GM04503 (cell line): ENCODE results near the gene AP1M1.

Experiments used
- DNase-seq: peaks from one replicate; pipeline ENCODE4 v3.0.0-alpha.2; 2012; ENCODE audit warnings: low read depth

The AP1M1 gene

DNA sequence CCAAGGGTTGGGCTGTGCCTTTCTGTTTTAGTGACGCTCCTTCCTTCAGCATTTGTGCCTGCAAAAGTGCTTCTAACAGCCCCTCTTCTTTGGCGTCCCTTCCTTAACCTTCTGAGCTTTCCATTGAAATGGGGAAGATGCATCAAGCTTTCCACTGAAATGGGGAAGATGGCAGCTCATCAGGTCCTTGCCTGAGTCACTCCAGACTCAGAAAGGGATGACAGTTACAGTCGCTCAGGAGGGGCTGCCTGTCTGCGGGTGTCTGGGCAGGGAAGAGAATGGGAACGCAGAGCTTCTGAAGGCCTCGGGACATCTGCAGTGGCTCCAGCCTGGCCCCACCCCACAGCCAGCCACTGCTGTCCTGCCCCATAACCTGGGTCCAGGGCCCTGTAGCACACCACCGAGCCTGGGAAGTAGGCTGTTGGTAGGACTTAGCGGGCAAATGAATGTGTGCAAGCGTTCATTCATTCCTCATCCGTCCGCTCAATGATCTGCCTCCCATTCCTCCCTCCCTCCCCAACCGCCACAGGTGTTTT, 9.8 kb downstream of the AP1M1 start:
- DNase-seq = no peak

DNA sequence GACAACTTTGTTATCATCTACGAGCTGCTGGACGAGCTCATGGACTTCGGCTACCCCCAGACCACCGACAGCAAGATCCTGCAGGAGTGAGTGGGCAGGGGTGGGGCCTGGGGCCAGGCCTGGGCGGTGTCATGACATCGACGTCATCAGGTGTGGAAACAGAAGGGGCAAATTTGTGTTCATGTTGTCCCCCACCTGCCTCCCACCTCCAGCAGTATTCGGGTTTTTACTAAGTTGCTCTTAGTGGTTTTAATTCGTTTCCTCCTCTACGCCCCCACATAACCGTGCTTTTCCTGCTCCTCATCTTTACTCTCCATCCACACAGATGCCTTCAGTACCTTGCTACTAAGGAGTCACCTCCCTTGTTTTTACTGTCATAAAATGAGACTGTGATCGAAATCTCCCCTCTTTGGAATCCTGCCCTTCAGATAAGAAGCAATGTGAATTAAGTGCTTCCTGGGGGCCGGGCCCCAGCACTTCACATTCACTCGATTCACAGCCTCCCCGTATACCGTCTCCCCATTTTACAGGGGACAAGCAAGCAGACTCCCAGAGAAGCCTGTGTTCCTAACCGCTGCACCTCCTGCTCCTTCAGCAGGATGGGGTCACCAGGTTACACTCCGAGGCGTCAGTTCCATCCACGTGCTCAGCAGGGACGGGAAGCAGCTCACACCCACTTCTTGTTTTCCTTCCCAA, 10.5 kb downstream of the AP1M1 start:
- no peak for DNase-seq

DNA sequence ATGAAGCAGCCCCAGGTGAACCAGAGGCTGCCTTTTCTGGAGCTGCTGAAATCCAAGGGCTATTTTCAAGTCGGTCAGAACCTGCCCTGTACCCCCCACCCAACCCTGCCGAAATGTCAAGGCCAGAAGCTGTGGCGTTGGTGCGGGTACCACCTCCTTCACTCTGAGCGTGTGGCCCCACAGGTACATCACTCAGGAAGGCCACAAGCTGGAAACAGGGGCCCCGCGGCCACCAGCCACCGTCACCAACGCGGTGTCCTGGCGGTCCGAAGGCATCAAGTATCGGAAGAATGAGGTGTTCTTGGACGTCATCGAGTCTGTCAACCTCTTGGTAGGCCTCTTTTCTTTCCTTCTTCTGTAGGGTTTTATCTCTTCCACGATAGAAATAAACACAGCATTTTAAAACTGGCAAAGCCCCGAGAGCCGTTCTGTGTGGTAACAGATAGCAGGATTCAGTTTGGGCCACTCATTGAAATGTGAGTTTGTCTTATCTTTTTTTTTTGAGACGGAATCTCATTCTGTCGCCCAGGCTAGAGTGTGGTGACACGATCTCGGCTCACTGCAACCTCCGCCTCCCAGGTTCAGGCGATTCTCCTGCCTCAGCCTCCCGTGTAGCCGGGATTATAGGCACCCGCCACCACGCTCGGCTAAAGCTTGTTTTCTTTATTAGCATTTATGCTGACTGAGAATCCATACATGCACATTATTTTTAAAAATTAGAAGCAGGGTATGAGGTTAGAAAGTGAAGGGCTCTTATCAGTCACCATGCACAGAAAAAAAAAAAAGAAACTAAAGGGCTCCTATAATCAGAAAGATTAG, 11.3 kb downstream of the AP1M1 start:
- DNase-seq = no peak

DNA sequence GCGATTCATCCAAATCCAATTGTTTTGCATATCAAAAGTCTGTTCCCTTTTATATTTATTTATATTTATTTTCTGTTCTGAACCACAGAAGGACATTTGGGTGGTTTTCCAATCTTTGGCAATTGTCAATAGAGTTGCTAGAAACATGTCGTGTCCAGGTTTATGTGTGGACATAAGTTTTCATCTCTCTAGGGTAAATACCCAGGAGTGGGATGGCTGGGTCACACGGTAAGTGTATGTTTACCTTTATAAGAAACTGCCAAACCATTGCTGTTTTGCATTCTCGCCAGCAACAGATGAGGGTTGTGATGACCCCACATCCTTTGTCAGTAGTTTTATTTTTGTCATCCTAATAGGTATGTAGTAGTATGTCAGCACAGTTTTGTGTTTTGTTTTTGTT, 12.5 kb downstream of the AP1M1 start:
- DNase-seq = no peak

DNA sequence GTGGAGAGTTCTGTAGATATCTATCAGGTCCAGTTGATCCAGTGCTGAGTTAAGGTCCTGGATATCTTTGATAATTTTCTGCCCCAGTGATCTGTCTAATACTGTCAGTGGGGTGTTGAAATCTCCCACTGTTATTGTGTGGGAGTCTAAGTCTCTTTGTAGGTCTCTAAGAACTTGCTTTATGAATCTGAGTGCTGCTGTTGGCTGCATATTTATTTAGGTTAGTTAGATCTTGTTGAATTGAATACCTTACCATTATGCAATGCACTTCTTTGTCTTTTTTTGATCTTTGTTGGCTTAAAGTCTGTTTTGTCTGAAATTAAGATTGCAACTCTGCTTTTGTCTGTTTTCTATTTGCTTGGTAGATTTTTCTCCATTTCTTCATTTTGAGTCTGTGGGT, 15.4 kb downstream of the AP1M1 start:
- DNase-seq = no peak

DNA sequence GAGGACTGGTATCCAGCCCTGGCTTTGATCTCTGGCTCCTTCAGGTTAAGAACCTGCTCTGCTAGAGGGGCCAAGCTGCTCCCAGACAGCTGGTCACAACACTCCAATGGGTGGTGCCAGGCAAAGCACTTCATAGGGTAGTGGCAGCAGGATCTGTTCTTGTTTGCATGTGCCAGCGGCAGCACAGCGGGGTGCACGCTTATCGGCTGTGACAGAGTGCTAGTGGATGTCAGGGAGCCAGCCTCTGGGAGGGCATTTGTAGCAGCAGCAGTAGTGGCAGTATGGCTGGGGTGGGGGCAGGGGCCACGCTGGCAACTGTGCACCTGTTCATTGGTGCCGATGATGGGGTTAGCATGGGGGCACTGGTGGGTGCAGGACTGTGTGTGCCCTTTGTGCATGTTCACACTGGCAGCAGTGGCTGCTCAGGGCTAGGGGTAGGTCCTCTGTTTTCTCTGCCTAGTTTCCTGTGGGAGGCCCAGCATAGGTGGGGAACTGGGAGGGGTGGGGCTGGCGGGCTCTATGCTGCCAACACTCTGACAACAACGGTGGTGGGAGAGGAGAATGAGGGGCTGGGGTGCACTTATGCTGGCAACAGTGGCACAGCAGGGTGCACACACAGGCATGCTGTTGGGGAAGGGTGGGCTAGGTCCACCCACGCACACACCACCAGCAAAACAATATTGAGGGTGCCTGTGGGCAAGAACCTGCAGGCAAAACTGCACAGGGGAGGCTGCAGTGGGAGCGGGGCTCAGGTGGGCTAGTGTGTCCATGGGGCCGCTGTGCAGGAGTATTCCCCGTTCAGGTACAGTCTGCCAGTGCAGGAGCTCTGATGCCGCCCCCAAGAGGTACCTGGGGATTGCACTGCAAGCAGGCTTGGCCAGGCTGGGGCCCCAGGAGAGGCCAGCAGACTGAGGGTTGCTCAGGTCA, 19.3 kb downstream of the AP1M1 start:
- DNase-seq = no peak

DNA sequence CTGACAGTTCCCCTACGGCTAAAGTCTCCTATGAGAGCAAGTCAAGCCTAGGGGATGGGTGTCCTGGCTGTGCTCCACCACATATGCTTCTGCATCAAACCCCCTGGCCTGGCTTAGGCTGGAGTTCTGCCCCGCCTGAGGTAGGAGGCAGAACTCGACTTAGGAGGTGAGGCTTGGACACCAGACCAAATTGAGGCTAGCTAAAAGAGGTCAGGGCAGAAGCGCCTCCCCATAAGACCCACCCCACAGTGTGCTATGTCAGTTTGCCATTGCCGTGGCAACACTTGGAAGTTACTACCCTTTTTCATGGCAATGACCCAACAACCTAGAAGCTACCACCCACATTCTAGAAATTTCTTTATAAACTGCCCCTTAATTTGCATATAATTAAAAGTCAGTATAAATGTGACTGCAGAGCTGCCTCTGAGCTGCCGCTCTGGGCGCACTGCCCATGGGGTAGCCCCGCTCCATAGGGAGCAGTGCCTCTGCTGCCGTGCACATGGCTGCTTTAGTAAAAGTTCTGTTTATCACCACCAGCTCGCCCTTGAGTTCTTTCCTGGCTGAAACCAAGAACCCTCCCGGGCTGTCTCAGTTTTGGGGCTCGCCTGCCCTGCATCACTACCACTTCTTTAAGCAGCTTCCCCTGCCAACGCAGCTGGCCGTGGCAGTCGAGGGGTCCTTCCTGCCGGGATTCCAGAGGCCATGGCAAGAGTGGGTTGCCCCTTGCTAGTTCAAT, 20.2 kb downstream of the AP1M1 start:
- DNase-seq = no peak

DNA sequence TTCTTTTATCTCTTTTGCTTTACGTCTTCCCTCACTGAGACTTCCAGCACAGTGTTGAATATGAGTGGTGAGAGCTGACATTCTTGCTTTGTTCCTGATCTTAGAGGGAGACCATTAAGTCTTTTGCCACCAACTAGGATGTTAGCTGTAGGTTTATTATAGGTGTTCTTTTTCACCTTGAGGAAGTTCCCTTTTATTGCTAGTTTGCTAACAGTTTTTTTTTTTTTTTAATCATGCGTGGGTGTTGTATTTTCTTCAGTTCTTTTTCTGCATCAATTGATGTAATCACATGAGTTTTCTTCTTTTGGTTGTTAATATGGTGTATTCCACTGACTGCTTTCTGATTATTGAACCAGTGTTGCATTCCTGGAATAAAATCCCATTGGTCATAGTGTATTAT, 21.1 kb downstream of the AP1M1 start:
- no peak for DNase-seq

DNA sequence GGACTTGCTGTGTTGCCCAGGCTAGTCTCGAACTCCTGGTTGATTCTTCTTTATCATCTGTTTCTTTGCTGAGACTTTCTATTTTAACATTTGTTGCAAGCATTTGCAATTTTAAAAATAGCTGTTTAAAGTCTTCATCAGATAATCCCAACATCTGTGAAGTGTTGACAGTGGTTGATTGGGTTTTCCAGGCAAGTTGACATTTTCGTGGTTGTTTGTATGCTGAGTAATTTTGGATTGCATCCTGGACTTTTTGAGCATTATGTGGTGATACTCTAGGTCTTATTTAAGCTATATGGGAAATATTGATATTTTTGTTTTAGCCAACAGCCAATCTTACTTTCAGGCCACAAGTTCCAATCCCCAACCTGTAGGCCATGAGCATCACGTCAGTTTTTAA, 25.1 kb downstream of the AP1M1 start:
- no peak for DNase-seq

DNA sequence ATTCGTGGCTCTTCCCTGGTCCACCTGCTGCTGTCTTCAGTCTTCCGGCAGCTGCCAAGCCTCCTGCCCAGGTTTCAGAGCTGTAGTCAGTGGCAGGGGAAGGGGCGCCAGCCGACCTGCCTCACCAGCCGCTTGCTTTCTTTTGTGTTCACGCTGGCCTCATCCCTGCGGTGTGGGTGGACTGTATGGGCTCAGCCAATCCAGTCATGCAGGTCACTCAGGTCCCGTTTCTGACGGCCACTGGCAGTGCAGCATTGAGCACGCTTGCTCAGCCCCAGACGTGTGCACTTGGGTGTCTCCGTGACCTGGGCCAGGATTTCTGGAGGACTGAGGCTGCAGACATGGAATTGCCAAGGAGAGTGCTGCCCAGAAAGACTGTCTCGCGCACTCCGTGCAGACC, 26.0 kb downstream of the AP1M1 start:
- DNase-seq = no peak

DNA sequence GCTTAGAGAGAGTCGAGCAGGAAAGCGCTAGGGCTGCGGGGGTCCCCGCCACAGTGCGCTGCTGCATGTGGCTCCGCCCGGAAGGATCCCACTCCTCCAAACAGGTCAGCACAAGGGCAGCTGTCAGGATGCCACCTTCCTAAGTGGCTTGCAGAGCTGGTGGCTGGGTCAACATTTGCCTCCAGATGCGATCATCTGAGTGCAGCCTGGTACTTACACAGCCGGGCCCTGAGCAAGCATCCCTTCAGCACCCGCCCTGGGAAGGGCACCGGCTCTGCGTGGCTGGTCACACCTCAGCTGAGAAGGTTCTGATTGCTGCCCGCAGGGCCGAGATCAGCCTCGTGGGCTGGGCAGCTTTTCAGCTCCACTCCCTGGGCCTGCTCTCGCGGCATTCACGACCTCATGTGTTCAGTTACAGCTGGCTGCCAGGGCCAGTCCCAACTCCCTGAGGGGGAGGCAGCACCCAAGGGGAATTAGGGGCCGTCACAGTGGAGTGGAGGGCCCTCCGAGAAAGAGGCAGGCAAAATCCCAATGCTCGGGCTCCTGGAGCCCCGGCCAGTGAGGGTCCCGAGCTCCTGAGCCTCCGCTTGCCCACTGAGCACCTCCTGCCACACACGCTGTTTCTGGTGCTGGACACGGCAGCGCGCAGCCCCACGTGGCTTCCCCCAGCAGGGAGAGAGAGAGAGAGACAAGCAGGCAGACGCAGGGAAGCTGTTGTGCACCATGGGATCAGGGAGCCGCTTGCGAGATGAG, 26.8 kb downstream of the AP1M1 start:
- DNase-seq = no peak

DNA sequence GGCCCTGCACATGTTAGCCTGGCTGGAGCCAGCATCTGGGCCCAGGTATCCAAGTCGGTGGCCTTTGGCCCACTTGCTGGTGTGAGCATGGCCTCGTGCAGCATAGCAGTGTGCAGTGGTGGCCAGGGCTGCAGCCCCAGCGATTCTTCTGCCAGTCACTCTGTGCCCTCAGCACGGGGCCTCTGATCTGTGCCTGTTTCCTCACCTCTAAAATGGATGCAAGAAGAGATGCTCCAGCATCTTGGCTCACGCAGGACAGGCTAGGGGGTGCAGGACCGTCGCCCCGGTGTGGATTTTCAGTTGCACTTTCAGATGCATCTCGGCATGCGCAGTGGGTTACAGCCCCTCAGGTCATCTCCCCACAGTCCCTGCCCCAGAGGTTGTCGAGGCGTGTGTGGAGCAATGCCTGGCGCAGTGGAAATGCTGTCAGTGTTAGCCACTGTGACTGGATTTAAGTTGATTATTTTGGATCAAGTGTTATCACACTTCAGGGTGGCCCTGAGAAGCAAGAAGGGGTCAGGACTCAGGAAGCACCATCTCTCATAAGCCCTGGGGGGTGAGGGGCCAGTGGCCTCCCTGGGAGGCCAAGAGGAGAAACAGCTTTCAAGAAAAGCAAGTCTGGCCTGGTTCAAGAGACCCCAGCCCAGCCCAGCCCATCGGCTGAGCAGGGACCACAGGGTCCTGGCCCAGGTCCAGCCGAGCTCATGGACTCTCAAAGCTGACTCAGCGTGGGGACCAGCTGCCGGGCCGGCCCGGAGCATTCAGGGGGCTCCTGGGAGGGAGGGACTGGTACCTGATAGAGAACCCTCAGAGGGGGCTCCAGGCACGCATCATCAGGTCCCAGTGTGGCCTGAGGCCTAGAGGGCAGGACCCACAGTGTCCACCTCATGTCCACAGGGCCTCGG, 27.8 kb downstream of the AP1M1 start:
- DNase-seq = no peak

DNA sequence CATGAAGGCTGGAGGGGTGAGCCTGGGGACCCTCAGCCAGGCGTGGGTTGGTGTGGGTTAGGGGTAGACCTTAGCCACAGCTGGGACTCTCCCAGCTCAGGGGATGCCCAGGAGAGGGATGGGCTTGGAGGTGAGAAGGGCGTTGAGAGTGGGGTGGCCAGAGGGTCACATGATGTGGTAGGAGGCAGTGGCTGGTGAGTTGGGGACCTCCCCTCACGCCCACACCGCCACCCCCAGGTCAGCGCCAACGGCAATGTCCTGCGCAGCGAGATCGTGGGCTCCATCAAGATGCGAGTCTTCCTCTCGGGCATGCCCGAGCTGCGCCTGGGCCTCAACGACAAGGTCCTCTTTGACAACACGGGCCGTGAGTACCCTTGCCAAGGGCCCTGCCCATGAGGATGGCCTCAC, 28.5 kb downstream of the AP1M1 start:
- DNase-seq = no peak

DNA sequence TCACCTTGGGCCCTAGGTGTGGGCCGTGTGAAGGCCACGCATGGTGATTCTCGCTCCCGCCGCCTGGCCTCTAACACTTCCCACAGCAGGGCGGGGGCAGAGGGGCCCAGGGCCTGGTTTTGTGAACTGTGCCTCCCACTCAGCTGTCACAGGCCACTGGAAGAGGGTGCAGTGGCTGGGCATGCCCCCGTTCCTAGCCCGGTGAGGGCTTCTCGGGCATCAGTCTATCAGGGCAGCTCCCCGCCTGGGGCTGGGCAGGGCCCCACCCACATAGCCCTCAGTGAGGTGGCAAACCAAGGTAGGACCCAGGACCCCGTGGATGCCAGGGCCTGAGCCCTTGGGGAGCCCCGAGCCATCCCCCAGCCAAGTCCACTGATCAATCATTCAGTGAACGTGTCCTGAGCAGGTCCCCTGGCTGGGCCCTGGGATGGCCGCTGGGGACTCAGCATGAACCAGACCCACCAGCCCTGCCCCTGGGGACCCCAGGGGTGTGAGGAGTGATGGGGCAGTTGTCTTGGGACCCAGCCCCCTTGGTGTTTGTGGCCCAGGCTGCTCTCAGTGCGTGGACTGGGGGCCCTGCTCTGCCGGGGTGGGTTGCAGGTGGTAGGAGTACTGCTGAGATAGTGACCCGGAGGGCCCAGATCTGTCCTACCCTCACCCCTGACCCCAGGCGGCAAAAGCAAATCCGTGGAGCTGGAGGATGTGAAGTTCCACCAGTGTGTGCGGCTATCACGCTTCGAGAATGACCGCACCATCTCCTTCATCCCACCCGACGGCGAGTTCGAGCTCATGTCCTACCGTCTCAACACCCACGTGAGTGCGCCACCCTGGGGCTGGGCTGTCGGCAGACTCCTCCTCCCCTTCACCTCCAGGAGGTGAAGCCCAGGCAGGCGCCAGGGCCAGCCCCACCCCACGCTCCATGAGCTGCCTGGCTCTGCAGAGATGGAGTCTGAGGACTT, 29.4 kb downstream of the AP1M1 start:
- no peak for DNase-seq

DNA sequence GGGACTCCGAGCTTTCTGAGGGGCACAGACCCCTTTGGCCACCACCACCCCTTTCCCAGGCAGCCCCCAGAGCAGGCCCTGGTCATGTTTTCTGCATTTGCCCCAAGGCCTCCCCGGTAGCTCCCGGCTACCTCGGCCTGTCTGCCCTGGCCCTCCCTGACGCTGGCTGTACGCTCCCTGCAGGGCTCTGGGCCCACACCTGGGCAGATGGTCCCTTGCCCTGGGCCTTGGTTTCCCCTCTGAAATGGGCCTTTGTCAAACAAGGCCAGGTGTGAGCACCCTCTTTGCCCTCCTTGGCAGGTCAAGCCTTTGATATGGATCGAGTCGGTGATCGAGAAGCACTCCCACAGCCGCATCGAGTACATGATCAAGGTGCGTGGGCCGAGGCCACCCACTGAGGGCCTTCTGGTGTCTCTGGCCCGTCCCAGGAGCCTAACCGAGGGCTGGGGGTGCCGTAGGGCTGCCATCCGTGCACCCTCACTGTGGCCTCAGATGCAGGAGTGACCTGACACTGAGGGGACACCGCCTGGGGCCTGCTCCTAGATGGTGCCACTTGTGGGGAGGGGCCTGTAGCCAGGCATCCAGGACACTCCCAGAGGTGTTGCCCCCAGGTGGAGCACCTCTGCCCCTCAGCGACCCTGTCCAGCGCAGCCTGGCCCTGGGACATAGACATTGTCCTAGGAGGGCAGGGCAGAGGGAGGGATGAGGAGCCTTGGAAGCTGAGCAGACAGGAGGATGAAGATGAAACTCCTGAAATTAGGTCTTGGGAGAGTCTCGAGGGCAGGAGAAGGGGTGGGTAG, 30.3 kb downstream of the AP1M1 start:
- DNase-seq = no peak

DNA sequence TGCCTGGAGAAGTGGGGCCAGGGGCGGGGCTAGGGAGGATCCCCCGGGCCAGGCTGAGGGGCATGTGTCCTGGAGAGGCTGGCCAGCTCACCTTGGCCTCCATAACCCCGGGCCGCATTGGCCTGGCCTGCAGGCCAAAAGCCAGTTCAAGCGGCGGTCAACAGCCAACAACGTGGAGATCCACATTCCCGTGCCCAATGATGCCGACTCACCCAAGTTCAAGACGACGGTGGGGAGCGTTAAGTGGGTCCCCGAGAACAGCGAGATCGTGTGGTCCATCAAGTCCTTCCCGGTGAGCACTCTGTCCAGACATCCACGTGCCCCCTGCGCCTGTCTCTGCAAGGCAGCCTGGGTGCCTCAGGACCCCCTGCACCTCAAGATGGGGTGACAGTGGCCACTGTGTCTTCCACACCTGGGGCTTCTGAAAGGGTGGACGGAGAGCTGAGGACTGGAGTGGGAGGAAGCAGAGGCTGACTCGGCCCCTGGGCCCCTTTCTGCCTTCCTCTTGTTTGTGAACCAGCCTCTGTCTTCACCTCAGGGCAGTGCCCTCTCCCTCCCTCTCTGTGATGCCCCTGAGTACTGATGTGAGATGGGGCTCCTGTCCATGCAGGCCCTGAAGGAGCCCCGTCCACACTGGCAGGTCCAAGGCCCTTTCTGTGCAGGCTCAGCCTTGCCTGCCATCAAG, 31.1 kb downstream of the AP1M1 start:
- no peak for DNase-seq

DNA sequence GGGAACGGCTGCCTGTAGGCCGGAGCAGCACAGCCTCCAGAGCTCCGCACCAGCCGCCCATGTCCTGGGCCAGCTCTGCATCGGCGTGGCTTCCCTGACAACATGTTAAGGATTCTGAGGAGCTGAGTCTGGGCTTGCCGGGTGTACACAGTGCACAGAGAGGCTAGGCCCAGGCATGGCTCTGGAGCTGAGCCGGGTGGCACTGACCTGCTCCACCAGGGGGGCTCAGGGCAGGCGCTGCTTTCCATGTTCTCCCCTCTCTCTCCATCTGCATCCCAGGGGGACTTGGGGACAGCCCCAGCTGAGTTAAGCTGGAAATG, 31.6 kb downstream of the AP1M1 start:
- DNase-seq = no peak
